H9 (cell line): ENCODE results near the gene ABLIM3. TPM values are rescaled to one million over a fixed set of nuclear protein-coding genes. Genes with fewer than 3 reads are reported as not detected.

Source experiments
- DNase-seq: peaks from one replicate; pipeline ENCODE4 v3.0.0-alpha.2; 2017
- H2AFZ ChIP-seq: one replicate; pipeline ENCODE4 v1.6.1; 2013; ENCODE audit warnings: mild to moderate bottlenecking, low read length, control low read depth, moderate library complexity
- H2AK5ac ChIP-seq: 2 replicates; pipeline ENCODE4 v1.6.1; 2013; ENCODE audit warnings: low read length, control low read depth, mixed read lengths; ENCODE audit not compliant: insufficient read length
- H2BK120ac ChIP-seq: one replicate; pipeline ENCODE4 v1.6.1; 2013; ENCODE audit warnings: low read depth, mild to moderate bottlenecking, low read length, control low read depth, inconsistent platforms; ENCODE audit not compliant: poor library complexity, severe bottlenecking
- H2BK12ac ChIP-seq: 2 replicates; pipeline ENCODE4 v1.6.1; 2013; ENCODE audit warnings: low read length, control low read depth, mixed read lengths, low read depth; ENCODE audit not compliant: insufficient read length
- H2BK15ac ChIP-seq: 2 replicates; pipeline ENCODE4 v1.6.1; 2013; ENCODE audit warnings: low read depth, low read length, control low read depth
- H2BK20ac ChIP-seq: one replicate; pipeline ENCODE4 v1.6.1; 2013; ENCODE audit warnings: low read depth, mild to moderate bottlenecking, low read length, control low read depth, inconsistent platforms; ENCODE audit not compliant: poor library complexity, severe bottlenecking
- H2BK5ac ChIP-seq: 2 replicates; pipeline ENCODE4 v1.6.1; 2013; ENCODE audit warnings: low read length, control low read depth, mixed read lengths; ENCODE audit not compliant: insufficient read length
- H3K14ac ChIP-seq: 2 replicates; pipeline ENCODE4 v1.6.1; 2013; ENCODE audit warnings: low read length, control low read depth; ENCODE audit not compliant: insufficient read depth
- H3K18ac ChIP-seq: 2 replicates; pipeline ENCODE4 v1.6.1; 2013; ENCODE audit warnings: low read depth, mild to moderate bottlenecking, mixed read lengths, low read length, control low read depth; ENCODE audit not compliant: insufficient read length
- H3K23ac ChIP-seq: 2 replicates; pipeline ENCODE4 v1.6.1; 2013; ENCODE audit warnings: low read length, control low read depth, mixed read lengths, low read depth; ENCODE audit not compliant: insufficient read length
- H3K23me2 ChIP-seq: 2 replicates; pipeline ENCODE4 v1.6.1; 2013; ENCODE audit warnings: low read depth, mild to moderate bottlenecking, mixed read lengths, low read length, control low read depth; ENCODE audit not compliant: insufficient read length, poor library complexity, severe bottlenecking
- H3K27ac ChIP-seq: 2 replicates; pipeline ENCODE4 v1.5.1; 2013; ENCODE audit warnings: low read length, control low read depth, mixed read lengths, low read depth; ENCODE audit not compliant: insufficient read length
- H3K27me3 ChIP-seq: 2 replicates; pipeline ENCODE4 v1.6.1; 2013; ENCODE audit warnings: low read length, control low read depth, inconsistent platforms; ENCODE audit not compliant: insufficient read depth
- H3K4ac ChIP-seq: 2 replicates; pipeline ENCODE4 v1.6.1; 2013; ENCODE audit warnings: low read depth, mild to moderate bottlenecking, control low read depth, inconsistent platforms, low read length, moderate library complexity
- H3K4me1 ChIP-seq: 2 replicates; pipeline ENCODE4 v1.6.1; 2013; ENCODE audit warnings: low read length, control low read depth, inconsistent platforms; ENCODE audit not compliant: insufficient read depth
- H3K4me2 ChIP-seq: 2 replicates; pipeline ENCODE4 v1.6.1; 2013; ENCODE audit warnings: low read length, control low read depth, mixed read lengths; ENCODE audit not compliant: insufficient read length, insufficient read depth
- H3K56ac ChIP-seq: 2 replicates; pipeline ENCODE4 v1.6.1; 2013; ENCODE audit warnings: low read depth, mild to moderate bottlenecking, mixed read lengths, low read length, control low read depth; ENCODE audit not compliant: insufficient read length
- H3K79me1 ChIP-seq: 2 replicates; pipeline ENCODE4 v1.6.1; 2013; ENCODE audit warnings: low read depth, mild to moderate bottlenecking, moderate library complexity, low read length, control low read depth, inconsistent platforms; ENCODE audit not compliant: insufficient read depth, poor library complexity, severe bottlenecking
- H3K79me2 ChIP-seq: 2 replicates; pipeline ENCODE4 v1.6.1; 2013; ENCODE audit warnings: low read length, control low read depth, inconsistent platforms; ENCODE audit not compliant: insufficient read depth
- H3K9ac ChIP-seq: 2 replicates; pipeline ENCODE4 v1.6.1; 2013; ENCODE audit warnings: low read length, control low read depth, mixed read lengths; ENCODE audit not compliant: insufficient read length; ENCODE audit errors: extremely low read depth
- H3K9me3 ChIP-seq: one replicate; pipeline ENCODE4 v1.6.1; 2013; ENCODE audit warnings: low read depth, low read length, inconsistent platforms; ENCODE audit not compliant: control insufficient read depth
- H3T11ph ChIP-seq: one replicate; pipeline ENCODE4 v1.6.1; 2013; ENCODE audit warnings: mild to moderate bottlenecking, low read length, control low read depth, inconsistent platforms
- H4K20me1 ChIP-seq: one replicate; pipeline ENCODE4 v1.6.1; 2013; ENCODE audit not compliant: control insufficient read depth, insufficient read length, insufficient read depth
- H4K5ac ChIP-seq: 2 replicates; pipeline ENCODE4 v1.6.1; 2013; ENCODE audit warnings: low read depth, mild to moderate bottlenecking, mixed read lengths, low read length, control low read depth; ENCODE audit not compliant: insufficient read length
- H4K8ac ChIP-seq: replicated peaks from 2 replicates; pipeline ENCODE4 v1.6.1; 2013; ENCODE audit warnings: low read length, control low read depth, mixed read lengths, low read depth; ENCODE audit not compliant: insufficient read length
- H4K91ac ChIP-seq: 2 replicates; pipeline ENCODE4 v1.6.1; 2013; ENCODE audit warnings: low read depth, mild to moderate bottlenecking, moderate library complexity, mixed read lengths, low read length, control low read depth; ENCODE audit not compliant: insufficient read length
- H3K27ac Mint-ChIP-seq, 3 experiments: 2 replicates in 2 of 3; 3 replicates in 1 of 3; pipeline ENCODE4 v1.8.0; 2020 to 2021; ENCODE audit warnings: mixed read lengths in 3 of 3, mild to moderate bottlenecking in 1 of 3, moderate library complexity in 1 of 3
- H3K27me3 Mint-ChIP-seq: 2 replicates; pipeline ENCODE4 v1.8.0; 2021; ENCODE audit warnings: low read depth, mild to moderate bottlenecking, moderate library complexity, mixed read lengths
- H3K36me3 Mint-ChIP-seq, 3 experiments: 2 replicates in 2 of 3; 3 replicates in 1 of 3; pipeline ENCODE4 v1.8.0; 2020 to 2021; ENCODE audit warnings: low read depth in 3 of 3, mixed read lengths in 3 of 3; ENCODE audit not compliant: insufficient read depth in 1 of 3
- H3K4me1 Mint-ChIP-seq, 2 experiments: 2 replicates each; pipeline ENCODE4 v1.8.0; 2020; ENCODE audit warnings: mixed read lengths in 2 of 2
- H3K4me3 Mint-ChIP-seq, 2 experiments: 2 replicates in 1 of 2; 3 replicates in 1 of 2; pipeline ENCODE4 v1.8.0; 2020 to 2021; ENCODE audit warnings: mild to moderate bottlenecking in 2 of 2, mixed read lengths in 2 of 2, moderate library complexity in 1 of 2
- H3K9me3 Mint-ChIP-seq, 2 experiments: 2 replicates in 1 of 2; 3 replicates in 1 of 2; pipeline ENCODE4 v1.8.0; 2020; ENCODE audit warnings: mild to moderate bottlenecking in 2 of 2, mixed read lengths in 2 of 2, moderate library complexity in 1 of 2
- CTCF ChIP-seq: fragments of 200-600 bp; sonication (generic); conservative IDR thresholded peaks from 3 replicates; pipeline ENCODE4 v1.8.0; 2021; ENCODE audit warnings: antibody characterized with exemption, mild to moderate bottlenecking
- total RNA-seq: library from RNA; stranded (reverse); gene quantifications from 2 replicates; pipeline ENCODE4 v1.2.1, GENCODE V29; 2021

ABLIM3 gene
- total RNA-seq, 1 experiment from 2014 or later: 0.20 TPM

GRCh38 chr5:149099920-149100319, 41.4 kb upstream of the ABLIM3 start:
- no peak for TF ChIP-seq CTCF

More at GRCh38 chr5:149099920-149100319, 41.4 kb upstream of the ABLIM3 start:
- H3K4me1 Mint-ChIP-seq: no peaks in the 10 kb centered on the region
- H3K27me3 Mint-ChIP-seq: peaks cover 3% of the 10 kb centered on the region
- H3K9ac ChIP-seq: no peak overlapping the region
- no peak overlapping the region for H2BK12ac ChIP-seq
- no peak for DNase-seq
- no peak overlapping the region for H2BK20ac ChIP-seq
- no peak overlapping the region for H3K23ac ChIP-seq
- no peaks in the 10 kb centered on the region for H4K20me1 ChIP-seq
- no peak overlapping the region for H3K18ac ChIP-seq
- H3K9me3 ChIP-seq: no peaks in the 10 kb centered on the region
- H2BK120ac ChIP-seq: no peak overlapping the region
- peaks cover 24 to 26% of the 10 kb centered on the region in 2 experiments for H3K9me3 Mint-ChIP-seq
- H3K27ac Mint-ChIP-seq: no peak overlapping the region
- H3K27ac ChIP-seq: no peak overlapping the region
- no peaks in the 10 kb centered on the region for H3K79me1 ChIP-seq
- H2BK5ac ChIP-seq: no peak overlapping the region
- H3K23me2 ChIP-seq: no peaks in the 10 kb centered on the region
- H3K27me3 ChIP-seq: no peaks in the 10 kb centered on the region
- H3K4me2 ChIP-seq: no peak overlapping the region
- no peak overlapping the region for H3K14ac ChIP-seq
- no peak overlapping the region for H4K91ac ChIP-seq
- no peaks in the 10 kb centered on the region for H3K79me2 ChIP-seq
- no peak overlapping the region for H3K56ac ChIP-seq
- no peaks in the 10 kb centered on the region for H3K4me1 ChIP-seq
- no peak overlapping the region for H2AFZ ChIP-seq
- H3K36me3 Mint-ChIP-seq: 0 out of 7 replicates have a peak, but pooled peaks cover 0 to 8% (median 2%) of the 10 kb centered on the region in 3 experiments
- no peak overlapping the region for H4K5ac ChIP-seq
- H3T11ph ChIP-seq: no peak overlapping the region
- no peak overlapping the region for H3K4ac ChIP-seq
- H3K4me3 Mint-ChIP-seq: no peak overlapping the region
- no peak overlapping the region for H4K8ac ChIP-seq
- H2BK15ac ChIP-seq: no peak overlapping the region
- H2AK5ac ChIP-seq: no peak overlapping the region
